Liver (tissue), 9 donors: Measurements from ENCODE around the gene PVRIG. TPM values are rescaled to one million over a fixed set of nuclear protein-coding genes. Genes with fewer than 3 reads are reported as not detected.
"Not testable (repeated sequence)": the region's sequence is repeated elsewhere in the genome, so short reads cannot be mapped to it uniquely, and the experiment has no call there.

ENCODE experiments used
- DNase-seq: peaks from one replicate; pipeline ENCODE4 v3.0.0-alpha.2; 2017; ENCODE audit warnings: low spot score
- H3K27ac ChIP-seq, 2 donors: one replicate each; pipeline ENCODE4 v1.7.0; 2013; ENCODE audit warnings: inconsistent platforms in 2 of 2, low read length in 2 of 2, control low read depth in 1 of 2, low read depth in 1 of 2, mild to moderate bottlenecking in 1 of 2
- H3K27me3 ChIP-seq, 4 donors: one replicate each; pipeline versions ENCODE4 v1.6.1 to v1.7.0; 2013; ENCODE audit warnings: low read length in 3 of 4, inconsistent platforms in 1 of 4, mild to moderate bottlenecking in 1 of 4, moderate library complexity in 1 of 4; ENCODE audit not compliant: control insufficient read depth in 4 of 4, insufficient read depth in 4 of 4
- H3K36me3 ChIP-seq, 4 donors: one replicate each; pipeline versions ENCODE4 v1.6.1 to v1.7.0; 2013; ENCODE audit warnings: low read length in 3 of 4, mild to moderate bottlenecking in 3 of 4, low read depth in 1 of 4, moderate library complexity in 1 of 4; ENCODE audit not compliant: control insufficient read depth in 4 of 4, insufficient read depth in 3 of 4
- H3K4me1 ChIP-seq, 4 donors: one replicate each; pipeline versions ENCODE4 v1.6.1 to v1.7.0; 2013; ENCODE audit warnings: low read length in 3 of 4, mild to moderate bottlenecking in 3 of 4, moderate library complexity in 1 of 4; ENCODE audit not compliant: control insufficient read depth in 4 of 4, insufficient read depth in 4 of 4
- H3K4me3 ChIP-seq, 3 donors: one replicate each; pipeline versions ENCODE4 v1.6.1 to v1.7.0; 2013; ENCODE audit warnings: low read length in 3 of 3, control low read depth in 1 of 3, low read depth in 1 of 3, mild to moderate bottlenecking in 1 of 3
- H3K9ac ChIP-seq, 2 donors: one replicate each; pipeline ENCODE4 v1.7.0; 2013; ENCODE audit warnings: low read length in 2 of 2, mild to moderate bottlenecking in 2 of 2, moderate library complexity in 2 of 2, control low read depth in 1 of 2, low read depth in 1 of 2
- H3K9me3 ChIP-seq, 4 donors: one replicate each; pipeline versions ENCODE4 v1.6.1 to v1.7.0; 2013; ENCODE audit warnings: low read length in 3 of 4; ENCODE audit not compliant: control insufficient read depth in 4 of 4
- ATF3 ChIP-seq: IDR thresholded peaks from 2 replicates; pipeline ENCODE4 v1.6.1; 2016; ENCODE audit warnings: antibody characterized with exemption
- EGR1 ChIP-seq, 2 donors: IDR thresholded peaks; 2 replicates each; pipeline ENCODE4 v1.6.1; 2016 to 2018; ENCODE audit warnings: antibody characterized with exemption in 2 of 2, low read depth in 2 of 2
- FOXA1 ChIP-seq: IDR thresholded peaks from 2 replicates; pipeline ENCODE4 v1.6.1; 2016; ENCODE audit warnings: antibody characterized with exemption
- FOXA2 ChIP-seq: IDR thresholded peaks from 2 replicates; pipeline ENCODE4 v1.6.1; 2016; ENCODE audit warnings: antibody characterized with exemption
- GABPA ChIP-seq, 2 donors: IDR thresholded peaks in 1 of 2; conservative IDR thresholded peaks in 1 of 2; 2 replicates each; pipeline ENCODE4 v1.6.1; 2016; ENCODE audit warnings: antibody characterized with exemption in 2 of 2, mild to moderate bottlenecking in 1 of 2, moderate library complexity in 1 of 2
- HNF4A ChIP-seq, 2 donors: conservative IDR thresholded peaks; 2 replicates each; pipeline ENCODE4 v1.6.1; 2016; ENCODE audit warnings: antibody characterized with exemption in 2 of 2, mild to moderate bottlenecking in 2 of 2
- HNF4G ChIP-seq: IDR thresholded peaks from 2 replicates; pipeline ENCODE4 v1.6.1; 2016; ENCODE audit warnings: antibody characterized with exemption
- JUND ChIP-seq, 2 donors: IDR thresholded peaks; 2 replicates each; pipeline ENCODE4 v1.6.1; 2016; ENCODE audit warnings: antibody characterized with exemption in 2 of 2
- MAX ChIP-seq: IDR thresholded peaks from 2 replicates; pipeline ENCODE4 v1.6.1; 2016; ENCODE audit warnings: antibody characterized with exemption
- NR2F2 ChIP-seq: IDR thresholded peaks from 2 replicates; pipeline ENCODE4 v1.6.1; 2016; ENCODE audit warnings: antibody characterized with exemption
- RAD21 ChIP-seq, 2 donors: IDR thresholded peaks; 2 replicates each; pipeline ENCODE4 v1.6.1; 2016; ENCODE audit warnings: antibody characterized with exemption in 2 of 2, mild to moderate bottlenecking in 2 of 2
- REST ChIP-seq: IDR thresholded peaks from 2 replicates; pipeline ENCODE4 v1.6.1; 2016; ENCODE audit warnings: antibody characterized with exemption, mild to moderate bottlenecking
- RXRA ChIP-seq, 2 donors: IDR thresholded peaks; 2 replicates each; pipeline ENCODE4 v1.6.1; 2017 to 2018; ENCODE audit warnings: antibody characterized with exemption in 2 of 2, mild to moderate bottlenecking in 1 of 2
- SP1 ChIP-seq: IDR thresholded peaks from 2 replicates; pipeline ENCODE4 v1.6.1; 2018; ENCODE audit warnings: antibody characterized with exemption, mild to moderate bottlenecking
- TAF1 ChIP-seq: conservative IDR thresholded peaks from 2 replicates; pipeline ENCODE4 v1.6.1; 2016; ENCODE audit warnings: antibody characterized with exemption, mild to moderate bottlenecking
- ZBTB33 ChIP-seq: IDR thresholded peaks from 2 replicates; pipeline ENCODE4 v1.6.1; 2016; ENCODE audit warnings: antibody characterized with exemption
- WGBS: extraction: QIAGEN DNeasy Blood & Tissue Kit; methylation state at CpG from one replicate; pipeline ENCODE4 v1.1.7; 2013; 5-methylcytosine and 5-hydroxymethylcytosine counted together
- polyA plus RNA-seq, 2 donors: library from polyadenylated mRNA; stranded (reverse) in 1 of 2; unstranded in 1 of 2; fragments of 200-250 nt in 1 of 2; fragments of >200 nt in 1 of 2; fragmentation: Nextera tagmentation in 1 of 2; extraction: Ambion mirVana in 1 of 2; gene quantifications; one replicate each; pipeline versions ENCODE4 v1.2.1 to v1.2.3, GENCODE V29; 2013 to 2015
- total RNA-seq, 2 donors: library from RNA; depleted of rRNA; stranded (reverse); fragments of >200 nt; gene quantifications; one replicate each; pipeline ENCODE4 v1.2.3, GENCODE V29; 2014
- donor health status: healthy.
- donor health status: healthy.
- donor health status: healthy.
- donor health status: healthy.
- donor health status: healthy.

The PVRIG gene
- total and polyA plus RNA-seq, 4 donors = 0.37 to 0.81 (median 0.58) TPM

GRCh38 chr7:100191775-100192174 lies 28.0 kb upstream of the PVRIG start:
- H3K9ac ChIP-seq = no peak overlapping the region
- 62% methylated on average over 2 of the region's 2 CpGs for whole genome bisulfite sequencing
- H3K27me3 ChIP-seq = no peaks in the 10 kb centered on the region
- H3K36me3 ChIP-seq = no peaks in the 10 kb centered on the region
- no peak overlapping the region for H3K4me3 ChIP-seq
- TF ChIP-seq FOXA1 (no peak), MAX (no peak), RXRA (IDR thresholded peaks at IDR 0.05) (no peak), ZBTB33 (no peak), JUND (IDR thresholded peaks at IDR 0.05) (no peak), NR2F2 (no peak), FOXA2 (no peak), HNF4A (conservative IDR thresholded peaks at IDR 0.05) (no peak), TAF1 (no peak), HNF4G (no peak), GABPA (IDR thresholded peaks at IDR 0.05 in 1 of 2, conservative IDR thresholded peaks at IDR 0.05 in 1 of 2) (no peak), ATF3 (no peak), REST (no peak)
- no peaks in the 10 kb centered on the region for H3K9me3 ChIP-seq
- H3K27ac ChIP-seq = no peak overlapping the region
- no peak for DNase-seq
- H3K4me1 ChIP-seq = no peaks in the 10 kb centered on the region

- WGBS = 92% methylated on average over 6 of the region's 6 CpGs
- not testable (repeated sequence) for H3K36me3 ChIP-seq, H3K27me3 ChIP-seq, H3K9ac ChIP-seq, H3K4me1 ChIP-seq, H3K9me3 ChIP-seq, H3K27ac ChIP-seq, DNase-seq, H3K4me3 ChIP-seq
Measured at GRCh38 chr7:100192281-100192862, 27.4 kb upstream of the PVRIG start.

- WGBS = 81% methylated on average over 3 of the region's 3 CpGs
- TF ChIP-seq HNF4G = no peak
- no peak for TF ChIP-seq HNF4A (conservative IDR thresholded peaks at IDR 0.05)
- no peak for TF ChIP-seq SP1
- TF ChIP-seq ZBTB33 = no peak
- TF ChIP-seq JUND (IDR thresholded peaks at IDR 0.05) = no peak
- TF ChIP-seq GABPA (IDR thresholded peaks at IDR 0.05 in 1 of 2, conservative IDR thresholded peaks at IDR 0.05 in 1 of 2) = no peak
- no peak for TF ChIP-seq NR2F2
- no peak for TF ChIP-seq TAF1
- no peak for TF ChIP-seq FOXA1
- no peak for TF ChIP-seq RAD21 (IDR thresholded peaks at IDR 0.05)
- TF ChIP-seq EGR1 (IDR thresholded peaks at IDR 0.05; ENCODE audit: low read depth in 2 of 2) = no peak
- no peak for TF ChIP-seq RXRA (IDR thresholded peaks at IDR 0.05)
- TF ChIP-seq ATF3 = no peak
Measured at GRCh38 chr7:100192969-100193368, 26.8 kb upstream of the PVRIG start.

More at GRCh38 chr7:100192969-100193368, 26.8 kb upstream of the PVRIG start:
- no peaks in the 10 kb centered on the region for H3K9me3 ChIP-seq
- H3K36me3 ChIP-seq = no peaks in the 10 kb centered on the region
- H3K27me3 ChIP-seq = no peaks in the 10 kb centered on the region
- no peak overlapping the region for H3K27ac ChIP-seq
- no peak for DNase-seq
- no peak overlapping the region for H3K9ac ChIP-seq
- no peaks in the 10 kb centered on the region for H3K4me1 ChIP-seq
- H3K4me3 ChIP-seq = no peak overlapping the region
